Calu3 (cell line): Measurements from ENCODE around the gene UTP3. TPM values are rescaled to one million over a fixed set of nuclear protein-coding genes. Genes with fewer than 3 reads are reported as not detected.
"Not testable (repeated sequence)": the region's sequence is repeated elsewhere in the genome, so short reads cannot be mapped to it uniquely, and the experiment has no call there.

Experiments
- BruUV-seq: library from RNA; stranded (reverse); fragments of 400-500 nt; replicated peaks from 2 replicates; lab custom pipeline; 2021; lab: Mats Ljungman, UMichigan
- CTCF ChIA-PET: fragments of 300-600 bp; sonication (Branson Sonifier 250); formaldehyde crosslinking; loops from one replicate; lab custom pipeline; 2022; ENCODE audit warnings: antibody characterized with exemption; lab: Charles Lee
- DNase-seq: peaks from one replicate; pipeline ENCODE4 v3.0.0; 2022
- H3K27ac Mint-ChIP-seq: one replicate; pipeline ENCODE4 v1.8.0; 2022; ENCODE audit warnings: mixed read lengths; ENCODE audit not compliant: unreplicated experiment
- H3K27me3 Mint-ChIP-seq: one replicate; pipeline ENCODE4 v1.8.0; 2022; ENCODE audit warnings: mixed read lengths; ENCODE audit not compliant: unreplicated experiment
- H3K36me3 Mint-ChIP-seq: one replicate; pipeline ENCODE4 v1.8.0; 2022; ENCODE audit warnings: mild to moderate bottlenecking, moderate library complexity, mixed read lengths; ENCODE audit not compliant: insufficient read depth, unreplicated experiment
- H3K4me1 Mint-ChIP-seq: one replicate; pipeline ENCODE4 v1.8.0; 2022; ENCODE audit warnings: mild to moderate bottlenecking, low read depth, mixed read lengths; ENCODE audit not compliant: unreplicated experiment
- H3K4me3 Mint-ChIP-seq: one replicate; pipeline ENCODE4 v1.8.0; 2022; ENCODE audit warnings: mild to moderate bottlenecking, low read depth, moderate library complexity, mixed read lengths; ENCODE audit not compliant: unreplicated experiment
- H3K9me3 Mint-ChIP-seq: one replicate; pipeline ENCODE4 v1.8.0; 2022; ENCODE audit warnings: low read depth, mixed read lengths; ENCODE audit not compliant: unreplicated experiment
- intact Hi-C: fragments of 100-400 bp; cut with micrococcal nuclease; formaldehyde crosslinking; loops from one replicate; pipeline ENCODE4 v1.10.0; 2022; ENCODE audit not compliant: unreplicated experiment
- total RNA-seq: library from RNA; stranded (reverse); gene quantifications from 2 replicates; pipeline ENCODE4 v1.2.3, GENCODE V29; 2022
- TF ChIP-seq, protein P1 (sequence below): fragments of 200-600 bp; IDR thresholded peaks from one replicate; pipeline ENCODE4 v1.8.0; 2022; ENCODE audit warnings: antibody characterized with exemption; ENCODE audit not compliant: unreplicated experiment

Gene UTP3
- total RNA-seq, 1 experiment from 2014 or later = 22.2 TPM

DNA sequence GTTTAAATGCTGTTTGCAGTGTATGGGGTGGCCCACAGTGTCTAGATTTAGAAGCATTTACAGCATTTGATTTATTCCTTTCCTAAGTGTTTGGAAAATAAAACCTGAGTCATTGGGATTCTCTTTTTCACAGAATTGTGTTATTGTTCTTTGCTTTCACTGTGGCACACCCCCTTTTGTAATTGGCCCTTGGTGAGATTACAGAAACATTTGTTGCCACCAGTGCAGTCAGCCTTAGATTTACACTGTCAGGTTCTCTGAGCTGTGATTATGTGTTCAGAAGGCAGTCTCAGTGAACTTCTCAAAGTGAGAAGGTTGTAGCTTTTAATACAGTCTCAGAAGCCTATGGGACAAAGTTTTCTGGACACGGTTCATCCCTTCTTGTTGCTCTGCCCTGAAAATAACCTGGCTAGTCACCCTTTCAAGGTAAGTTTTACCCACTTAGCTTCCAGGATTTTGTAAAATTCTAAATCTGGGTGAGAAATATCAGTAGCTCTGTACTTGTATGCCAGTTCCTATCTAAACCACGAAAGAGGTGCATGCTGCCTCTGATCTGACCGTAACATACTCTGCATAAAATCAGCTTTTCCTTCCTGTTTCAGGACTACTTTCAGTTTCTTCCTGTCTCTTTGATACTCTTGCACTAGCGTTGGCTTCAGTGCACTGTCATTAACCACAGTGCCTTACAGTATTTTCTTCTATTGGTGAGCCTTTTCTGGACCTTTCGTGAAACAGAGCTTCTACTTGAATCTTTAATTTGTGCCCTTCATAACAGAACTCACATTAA is 46.0 kb downstream of the UTP3 start:
- CTCF ChIA-PET = interaction anchor here (0.6 to 1.0 kb wide), 3 partner anchors 20 to 221 kb away, joined by 3 to 6 read pairs (median 3); no protein-coding TSS in a partner anchor
- no peaks in the 10 kb centered on the region for H3K9me3 Mint-ChIP-seq
- BruUV-seq = no TSS peak
- no peaks in the 10 kb centered on the region for H3K27me3 Mint-ChIP-seq
- peak; percentile 5 for DNase-seq
- H3K4me3 Mint-ChIP-seq = peak overlapping the region; percentile 79
- TF ChIP-seq, protein P1, sequence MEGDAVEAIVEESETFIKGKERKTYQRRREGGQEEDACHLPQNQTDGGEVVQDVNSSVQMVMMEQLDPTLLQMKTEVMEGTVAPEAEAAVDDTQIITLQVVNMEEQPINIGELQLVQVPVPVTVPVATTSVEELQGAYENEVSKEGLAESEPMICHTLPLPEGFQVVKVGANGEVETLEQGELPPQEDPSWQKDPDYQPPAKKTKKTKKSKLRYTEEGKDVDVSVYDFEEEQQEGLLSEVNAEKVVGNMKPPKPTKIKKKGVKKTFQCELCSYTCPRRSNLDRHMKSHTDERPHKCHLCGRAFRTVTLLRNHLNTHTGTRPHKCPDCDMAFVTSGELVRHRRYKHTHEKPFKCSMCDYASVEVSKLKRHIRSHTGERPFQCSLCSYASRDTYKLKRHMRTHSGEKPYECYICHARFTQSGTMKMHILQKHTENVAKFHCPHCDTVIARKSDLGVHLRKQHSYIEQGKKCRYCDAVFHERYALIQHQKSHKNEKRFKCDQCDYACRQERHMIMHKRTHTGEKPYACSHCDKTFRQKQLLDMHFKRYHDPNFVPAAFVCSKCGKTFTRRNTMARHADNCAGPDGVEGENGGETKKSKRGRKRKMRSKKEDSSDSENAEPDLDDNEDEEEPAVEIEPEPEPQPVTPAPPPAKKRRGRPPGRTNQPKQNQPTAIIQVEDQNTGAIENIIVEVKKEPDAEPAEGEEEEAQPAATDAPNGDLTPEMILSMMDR = no peak
- peak overlapping the region; percentile 93 for H3K27ac Mint-ChIP-seq
- peaks cover 6% of the 10 kb centered on the region for H3K36me3 Mint-ChIP-seq
- H3K4me1 Mint-ChIP-seq = peaks cover 13% of the 10 kb centered on the region
- intact Hi-C loops = no loop called here

DNA sequence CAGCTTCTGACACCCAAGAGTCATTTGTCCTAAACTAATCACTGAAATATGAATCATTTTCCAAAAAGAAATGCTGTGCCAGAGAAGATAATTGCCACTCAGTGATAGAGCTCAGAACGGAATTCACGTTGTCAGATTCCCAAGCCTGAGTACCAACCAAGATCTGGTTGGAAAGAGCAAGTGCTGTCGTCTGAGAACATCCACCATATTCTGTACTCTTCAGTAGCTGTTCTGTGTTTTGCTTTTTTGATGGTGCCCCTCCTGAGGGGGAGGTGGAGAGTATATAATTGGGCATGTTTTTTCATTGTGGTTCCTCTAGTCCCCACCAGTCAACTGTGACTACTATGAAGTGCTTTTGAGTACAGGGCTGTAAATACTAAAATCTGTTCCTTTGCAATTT is 46.6 kb downstream of the UTP3 start:
- BruUV-seq = TSS peak; percentile 28
- DNase-seq = no peak
- Mint-ChIP-seq H3K4me3 (peak overlapping the region; percentile 79), H3K9me3 (no peaks in the 10 kb centered on the region), H3K36me3 (peaks cover 6% of the 10 kb centered on the region), H3K27me3 (no peaks in the 10 kb centered on the region), H3K4me1 (peaks cover 13% of the 10 kb centered on the region), H3K27ac (peak overlapping the region; percentile 93)
- CTCF ChIA-PET = interaction anchor here (0.6 to 1.0 kb wide), 3 partner anchors 17 to 41 kb away, joined by 3 read pairs; no protein-coding TSS in a partner anchor
- TF ChIP-seq, protein P1 = no peak
- intact Hi-C loops = no loop called here

DNA sequence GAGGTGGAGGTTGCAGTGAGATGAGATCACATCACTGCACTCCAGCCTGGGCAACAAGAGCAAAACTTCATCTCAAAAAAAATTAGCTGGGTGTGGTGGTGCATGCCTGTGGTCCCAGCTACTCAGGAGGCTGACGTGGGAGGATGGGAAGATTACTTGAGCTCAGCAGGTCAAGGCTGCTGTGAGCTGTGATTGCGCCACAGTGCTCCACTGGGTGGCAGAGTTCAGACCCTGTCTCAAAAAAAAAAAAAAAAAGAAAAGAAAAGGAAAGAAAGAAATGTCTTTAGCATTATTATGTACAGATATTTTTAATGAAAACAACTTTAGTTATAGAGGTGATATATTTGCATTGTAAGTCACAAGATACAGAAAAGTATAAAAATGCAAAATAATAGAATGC is 47.6 kb downstream of the UTP3 start:
- BruUV-seq, H3K27me3 Mint-ChIP-seq, H3K9me3 Mint-ChIP-seq, H3K4me3 Mint-ChIP-seq, intact Hi-C loops, H3K36me3 Mint-ChIP-seq, H3K27ac Mint-ChIP-seq: not testable (repeated sequence)
- CTCF ChIA-PET = interaction anchor here (0.7 to 0.9 kb wide), 2 partner anchors 17 to 74 kb away, joined by 3 to 6 read pairs; no protein-coding TSS in a partner anchor
- DNase-seq = peak; percentile 28
- H3K4me1 Mint-ChIP-seq = peaks cover 13% of the 10 kb centered on the region

DNA sequence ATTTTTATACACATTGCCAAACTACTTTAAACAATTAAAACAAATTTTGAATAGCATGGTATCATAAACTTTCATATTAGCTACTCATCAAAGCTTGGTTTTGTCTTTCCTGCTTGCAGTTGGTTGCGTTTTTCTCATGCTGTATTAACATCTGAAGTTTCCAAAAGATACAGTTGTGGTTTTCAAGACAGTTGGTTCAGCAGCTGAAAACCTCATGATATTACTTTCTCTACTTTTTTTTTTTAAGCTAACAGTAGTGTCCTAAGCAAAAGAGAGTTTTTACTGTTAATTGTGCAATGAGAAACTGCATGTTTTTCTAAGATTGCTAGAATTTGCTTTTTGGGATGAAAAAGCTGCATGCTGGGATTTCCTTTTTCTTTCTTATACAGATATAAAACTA is 48.7 kb downstream of the UTP3 start:
- Mint-ChIP-seq H3K9me3 (no peaks in the 10 kb centered on the region), H3K4me3 (no peak overlapping the region), H3K4me1 (peaks cover 13% of the 10 kb centered on the region), H3K27ac (no peak overlapping the region), H3K36me3 (peaks cover 6% of the 10 kb centered on the region), H3K27me3 (no peaks in the 10 kb centered on the region)
- TF ChIP-seq, protein P1 = no peak
- intact Hi-C loops = no loop called here
- CTCF ChIA-PET = interaction anchor here (0.7 kb wide), 1 partner anchor 32 kb away, joined by 3 read pairs; no protein-coding TSS in a partner anchor
- no peak for DNase-seq
- no TSS peak for BruUV-seq
